Activated B cell treated with CpG ODN at 0.5 μM for 24 hours (primary cell): ENCODE results near the gene HDHD5. TPM values are rescaled to one million over a fixed set of nuclear protein-coding genes. Genes with fewer than 3 reads are reported as not detected.

Experiments used
- ATAC-seq: fragments of 200-7000 bp; cut with Tn5 transposase; one replicate; pipeline ENCODE4 v1.10.0; 2021; ENCODE audit warnings: low read depth, mild to moderate bottlenecking, moderate library complexity
- CTCF ChIA-PET: fragments of 350-600 bp; sonication (Branson Sonifier 250); formaldehyde crosslinking; loops from one replicate; lab custom pipeline; 2021; ENCODE audit warnings: antibody characterized with exemption; lab: Charles Lee
- POLR2A ChIA-PET: fragments of 350-600 bp; sonication (Branson Sonifier 250); formaldehyde crosslinking; loops from one replicate; lab custom pipeline; 2021; ENCODE audit warnings: antibody characterized with exemption; lab: Charles Lee
- DNase-seq: peaks from one replicate; pipeline ENCODE4 v3.0.0; 2022
- H3K27ac Mint-ChIP-seq: one replicate; pipeline ENCODE4 v1.8.0; 2020; ENCODE audit warnings: mixed read lengths
- H3K27me3 Mint-ChIP-seq: one replicate; pipeline ENCODE4 v1.8.0; 2021; ENCODE audit warnings: mixed read lengths
- H3K36me3 Mint-ChIP-seq: one replicate; pipeline ENCODE4 v1.8.0; 2021; ENCODE audit warnings: low read depth, mixed read lengths
- H3K4me1 Mint-ChIP-seq: one replicate; pipeline ENCODE4 v1.8.0; 2021; ENCODE audit warnings: mixed read lengths
- H3K4me3 Mint-ChIP-seq: one replicate; pipeline ENCODE4 v1.8.0; 2020; ENCODE audit warnings: mild to moderate bottlenecking, mixed read lengths
- H3K9me3 Mint-ChIP-seq: one replicate; pipeline ENCODE4 v1.8.0; 2020; ENCODE audit warnings: mixed read lengths
- intact Hi-C: fragments of 100-400 bp; cut with micrococcal nuclease; formaldehyde crosslinking; loops from one replicate; pipeline ENCODE4 v1.15.1; 2024
- total RNA-seq: library from RNA; stranded (reverse); gene quantifications from 2 replicates; pipeline ENCODE4 v1.2.3, GENCODE V29; 2022
- TF ChIP-seq, protein P1 (sequence below): fragments of 200-600 bp; IDR thresholded peaks from one replicate; pipeline ENCODE4 v1.8.0; 2022; ENCODE audit warnings: antibody characterized with exemption, mild to moderate bottlenecking

Gene HDHD5
- total RNA-seq, 1 donor from 2014 or later: 25.2 TPM

DNA sequence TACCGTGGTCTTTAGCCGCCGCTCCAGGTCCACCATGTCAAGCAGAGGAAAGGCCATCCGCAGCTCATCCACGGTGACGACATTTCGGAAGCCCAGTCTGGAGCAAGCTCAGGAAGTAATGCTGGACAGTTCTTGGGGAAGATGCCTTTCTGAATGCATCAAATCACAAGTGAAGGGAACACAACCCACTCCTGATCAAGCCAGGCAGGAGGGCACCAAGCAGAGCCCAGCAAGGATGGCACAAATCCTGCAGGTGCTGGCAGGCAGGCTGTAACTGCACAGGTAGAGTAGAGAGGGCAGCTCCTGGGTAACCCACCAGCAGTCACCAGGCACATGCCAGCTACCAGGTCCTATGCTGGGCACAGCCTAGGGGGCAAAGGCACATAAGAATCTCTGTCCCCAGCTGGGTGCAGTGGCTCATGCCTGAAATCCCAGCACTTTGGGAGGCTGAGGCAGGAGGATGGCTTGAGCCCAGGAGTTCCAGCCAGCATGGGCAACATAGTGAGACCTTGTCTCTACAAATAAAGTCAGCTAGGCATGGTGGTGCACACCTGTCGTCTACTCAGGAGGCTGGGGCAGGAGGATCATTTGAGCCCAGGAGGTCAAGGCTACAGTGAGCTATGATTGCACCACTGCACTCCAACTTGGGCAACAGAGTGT lies 13.9 kb downstream of the HDHD5 start:
- POLR2A ChIA-PET: interaction anchor here (0.6 kb wide), 1 partner anchor 70 kb away, joined by 3 read pairs; no protein-coding TSS in a partner anchor
- H3K4me3 Mint-ChIP-seq: no peak overlapping the region
- no peaks in the 10 kb centered on the region for H3K9me3 Mint-ChIP-seq
- TF ChIP-seq, protein P1, sequence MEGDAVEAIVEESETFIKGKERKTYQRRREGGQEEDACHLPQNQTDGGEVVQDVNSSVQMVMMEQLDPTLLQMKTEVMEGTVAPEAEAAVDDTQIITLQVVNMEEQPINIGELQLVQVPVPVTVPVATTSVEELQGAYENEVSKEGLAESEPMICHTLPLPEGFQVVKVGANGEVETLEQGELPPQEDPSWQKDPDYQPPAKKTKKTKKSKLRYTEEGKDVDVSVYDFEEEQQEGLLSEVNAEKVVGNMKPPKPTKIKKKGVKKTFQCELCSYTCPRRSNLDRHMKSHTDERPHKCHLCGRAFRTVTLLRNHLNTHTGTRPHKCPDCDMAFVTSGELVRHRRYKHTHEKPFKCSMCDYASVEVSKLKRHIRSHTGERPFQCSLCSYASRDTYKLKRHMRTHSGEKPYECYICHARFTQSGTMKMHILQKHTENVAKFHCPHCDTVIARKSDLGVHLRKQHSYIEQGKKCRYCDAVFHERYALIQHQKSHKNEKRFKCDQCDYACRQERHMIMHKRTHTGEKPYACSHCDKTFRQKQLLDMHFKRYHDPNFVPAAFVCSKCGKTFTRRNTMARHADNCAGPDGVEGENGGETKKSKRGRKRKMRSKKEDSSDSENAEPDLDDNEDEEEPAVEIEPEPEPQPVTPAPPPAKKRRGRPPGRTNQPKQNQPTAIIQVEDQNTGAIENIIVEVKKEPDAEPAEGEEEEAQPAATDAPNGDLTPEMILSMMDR: no peak
- CTCF ChIA-PET: no interaction called here
- no peak overlapping the region for H3K27ac Mint-ChIP-seq
- no peaks in the 10 kb centered on the region for H3K4me1 Mint-ChIP-seq
- intact Hi-C loops: no loop called here
- peaks cover 60% of the 10 kb centered on the region for H3K36me3 Mint-ChIP-seq
- H3K27me3 Mint-ChIP-seq: no peaks in the 10 kb centered on the region
- DNase-seq (no peak), ATAC-seq (no peak)

DNA sequence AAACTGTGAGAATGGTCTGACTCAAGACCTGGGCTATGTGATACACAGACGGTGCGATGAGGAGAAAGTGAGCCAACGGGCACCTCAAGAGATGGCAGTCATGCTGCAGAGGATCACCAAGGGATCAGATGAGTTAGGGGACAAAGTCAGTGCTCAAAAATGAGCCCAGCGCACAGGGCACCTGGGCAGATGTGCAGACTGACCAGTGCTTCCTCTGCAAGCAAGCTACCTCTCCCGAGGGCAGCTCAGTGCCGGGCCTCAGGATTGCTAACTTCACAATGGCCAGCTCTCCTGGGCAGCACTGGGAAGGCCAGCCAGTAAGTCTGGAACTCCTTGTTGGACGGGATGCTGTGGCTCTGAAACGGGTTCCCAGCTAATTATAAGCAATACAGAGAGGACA lies 15.3 kb downstream of the HDHD5 start:
- Mint-ChIP-seq H3K27me3 (no peaks in the 10 kb centered on the region), H3K4me1 (no peaks in the 10 kb centered on the region), H3K36me3 (peaks cover 65% of the 10 kb centered on the region), H3K27ac (no peak overlapping the region), H3K9me3 (no peaks in the 10 kb centered on the region), H3K4me3 (no peak overlapping the region)
- ATAC-seq (no peak), DNase-seq (no peak)
- ChIA-PET CTCF (no interaction called here), POLR2A (no interaction called here)
- intact Hi-C loops: no loop called here
- TF ChIP-seq, protein P1: no peak

DNA sequence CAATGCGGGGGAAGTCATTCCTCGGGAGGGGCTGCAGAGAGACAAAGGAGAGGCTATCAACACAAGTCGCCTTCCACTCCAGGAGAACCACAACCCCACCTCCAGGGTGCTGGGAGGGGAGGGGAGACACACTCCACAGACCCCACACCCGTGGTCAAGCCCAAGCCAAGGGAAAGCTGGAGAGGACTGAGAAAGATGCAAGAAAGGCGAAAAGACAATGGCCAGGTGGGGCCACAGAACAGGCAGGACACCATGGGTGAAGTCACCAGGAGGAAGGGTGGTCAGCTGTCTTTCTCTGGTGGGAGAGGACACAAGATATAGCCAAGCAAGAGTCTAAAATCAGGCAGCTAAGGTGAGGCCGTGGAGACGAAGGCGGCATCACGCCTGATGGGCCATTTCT lies 16.0 kb downstream of the HDHD5 start:
- no peaks in the 10 kb centered on the region for H3K4me1 Mint-ChIP-seq
- H3K36me3 Mint-ChIP-seq: peaks cover 68% of the 10 kb centered on the region
- CTCF ChIA-PET: no interaction called here
- ATAC-seq (no peak), DNase-seq (no peak)
- no peak overlapping the region for H3K27ac Mint-ChIP-seq
- intact Hi-C loops: no loop called here
- TF ChIP-seq, protein P1: no peak
- H3K9me3 Mint-ChIP-seq: no peaks in the 10 kb centered on the region
- H3K4me3 Mint-ChIP-seq: no peak overlapping the region
- H3K27me3 Mint-ChIP-seq: no peaks in the 10 kb centered on the region
- POLR2A ChIA-PET: no interaction called here

DNA sequence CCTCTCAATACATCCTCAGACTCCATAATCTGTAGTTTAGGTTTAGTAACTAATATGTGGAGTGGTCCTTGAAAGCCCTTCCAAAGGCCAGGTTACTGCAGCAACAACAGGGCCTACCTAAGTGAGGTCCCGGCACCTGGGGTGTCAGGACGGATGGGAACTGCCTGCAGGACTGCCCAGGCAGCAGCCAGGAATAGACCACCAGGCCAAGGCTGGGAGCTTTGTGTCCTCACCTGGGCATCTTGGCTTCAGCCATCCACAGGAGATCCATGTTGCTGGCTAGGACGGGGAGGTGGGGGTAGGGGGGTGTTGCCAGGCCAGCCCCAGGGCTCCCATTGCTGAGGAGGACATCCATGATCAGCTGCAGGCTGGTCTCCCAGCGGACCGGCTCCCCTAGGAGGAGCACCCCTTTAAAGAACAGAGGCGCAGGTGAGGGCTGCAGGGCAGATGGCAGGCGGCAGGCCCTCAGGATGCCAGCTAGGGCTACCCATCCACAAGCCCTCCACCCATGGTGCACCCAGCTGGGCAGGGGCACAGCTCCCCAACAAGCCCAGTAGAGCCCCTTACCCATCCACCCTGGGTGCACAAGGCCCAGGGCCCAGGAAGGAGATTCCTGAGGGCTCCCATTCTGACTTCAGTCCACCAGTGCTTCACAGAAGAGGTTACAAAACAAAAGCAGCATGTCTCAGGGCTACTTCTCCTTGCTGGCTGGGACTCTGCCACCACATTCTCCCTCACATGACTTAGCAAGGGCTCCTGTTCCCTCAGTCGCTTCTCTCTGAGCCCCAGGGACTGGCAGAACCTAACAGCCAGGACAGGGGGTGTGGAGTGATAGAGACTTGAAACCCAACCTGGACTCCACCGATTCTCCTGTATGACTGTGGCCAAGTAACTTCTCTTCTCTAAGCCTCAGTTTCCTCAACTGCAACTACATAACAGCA lies 18.0 kb downstream of the HDHD5 start:
- TF ChIP-seq, protein P1: no peak
- Mint-ChIP-seq H3K27ac (no peak overlapping the region), H3K4me3 (no peak overlapping the region), H3K4me1 (no peaks in the 10 kb centered on the region), H3K27me3 (no peaks in the 10 kb centered on the region), H3K36me3 (peaks cover 74% of the 10 kb centered on the region), H3K9me3 (no peaks in the 10 kb centered on the region)
- CTCF ChIA-PET: no interaction called here
- DNase-seq: no peak
- intact Hi-C loops: no loop called here
- ATAC-seq: no peak
- POLR2A ChIA-PET: no interaction called here

DNA sequence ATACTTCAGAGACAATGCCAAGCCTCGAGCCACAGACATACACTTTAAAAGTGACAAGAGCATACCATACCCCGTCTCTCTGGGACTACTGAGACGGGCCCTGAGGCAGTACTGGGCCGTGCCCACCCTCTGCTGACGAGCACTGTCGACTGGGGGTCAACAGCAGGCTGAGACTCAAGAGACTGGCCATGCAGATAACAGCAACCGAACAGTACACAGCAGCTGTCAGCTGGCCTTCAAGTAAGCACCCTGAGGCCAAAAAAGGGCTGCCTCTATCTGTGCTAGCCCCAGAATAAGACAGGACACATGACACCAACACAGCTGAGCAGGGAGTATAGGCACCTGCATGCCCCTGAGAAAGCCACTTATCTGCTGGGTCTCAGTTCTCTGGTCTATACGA lies 19.1 kb downstream of the HDHD5 start:
- H3K9me3 Mint-ChIP-seq: no peaks in the 10 kb centered on the region
- no peak overlapping the region for H3K4me3 Mint-ChIP-seq
- TF ChIP-seq, protein P1: no peak
- DNase-seq (no peak), ATAC-seq (no peak)
- H3K36me3 Mint-ChIP-seq: peaks cover 71% of the 10 kb centered on the region
- CTCF ChIA-PET: no interaction called here
- POLR2A ChIA-PET: no interaction called here
- H3K4me1 Mint-ChIP-seq: no peaks in the 10 kb centered on the region
- no peaks in the 10 kb centered on the region for H3K27me3 Mint-ChIP-seq
- H3K27ac Mint-ChIP-seq: no peak overlapping the region
- intact Hi-C loops: no loop called here
